ENCODE results near the gene FGF22.
A peak's percentile ranks its signal among the peaks of the same experiment; 100 is the strongest.

The FGF22 gene

GRCh38 chr19:613732-614567, 25.7 kb upstream of the FGF22 start:
- in situ Hi-C loops (cut with MboI; ENCODE audit: low pct_unique_long_range_greater_than_20kb, low sequenced_read_pairs, unreplicated experiment): no loop called here
- no peak for TF ChIP-seq CTCF (IDR thresholded peaks at IDR 0.05; ENCODE audit: extremely low read depth, insufficient read depth, missing control alignments)
- no peak for DNase-seq (ENCODE audit: low spot score)

GRCh38 chr19:615619-616018, 24.1 kb upstream of the FGF22 start:
- in situ Hi-C loops (cut with MboI; ENCODE audit: low pct_unique_long_range_greater_than_20kb, low sequenced_read_pairs, unreplicated experiment): no loop called here
- DNase-seq (ENCODE audit: low spot score): no peak
- peak; percentile 24 for TF ChIP-seq CTCF (IDR thresholded peaks at IDR 0.05; ENCODE audit: extremely low read depth, insufficient read depth, missing control alignments)

GRCh38 chr19:616062-616700, 23.5 kb upstream of the FGF22 start:
- DNase-seq (ENCODE audit: low spot score): no peak
- TF ChIP-seq CTCF (IDR thresholded peaks at IDR 0.05; ENCODE audit: extremely low read depth, insufficient read depth, missing control alignments): no peak
- in situ Hi-C loops (cut with MboI; ENCODE audit: low pct_unique_long_range_greater_than_20kb, low sequenced_read_pairs, unreplicated experiment): no loop called here

- no peak for DNase-seq (ENCODE audit: low spot score)
- no peak for TF ChIP-seq CTCF (IDR thresholded peaks at IDR 0.05; ENCODE audit: extremely low read depth, insufficient read depth, missing control alignments)
- in situ Hi-C loops (cut with MboI; ENCODE audit: low pct_unique_long_range_greater_than_20kb, low sequenced_read_pairs, unreplicated experiment): no loop called here
Observed at GRCh38 chr19:616747-617526, 22.7 kb upstream of the FGF22 start.

- in situ Hi-C loops (cut with MboI; ENCODE audit: low pct_unique_long_range_greater_than_20kb, low sequenced_read_pairs, unreplicated experiment): no loop called here
- no peak for TF ChIP-seq CTCF (IDR thresholded peaks at IDR 0.05; ENCODE audit: extremely low read depth, insufficient read depth, missing control alignments)
- no peak for DNase-seq (ENCODE audit: low spot score)
Observed at GRCh38 chr19:617551-618246, 22.0 kb upstream of the FGF22 start.

- in situ Hi-C loops (cut with MboI; ENCODE audit: low pct_unique_long_range_greater_than_20kb, low sequenced_read_pairs, unreplicated experiment): no loop called here
- no peak for TF ChIP-seq CTCF (IDR thresholded peaks at IDR 0.05; ENCODE audit: extremely low read depth, insufficient read depth, missing control alignments)
- no peak for DNase-seq (ENCODE audit: low spot score)
Observed at GRCh38 chr19:618247-618619, 21.4 kb upstream of the FGF22 start.

Data from GM13977 (cell line).